NCI-H226 (cell line): ENCODE results near the gene SLC39A5.
"Not testable (repeated sequence)": the region's sequence is repeated elsewhere in the genome, so short reads cannot be mapped to it uniquely, and the experiment has no call there.

Experiments
- DNase-seq: peaks from one replicate; pipeline ENCODE4 v3.0.0-alpha.2; 2015

SLC39A5 gene

GRCh38 chr12:56282579-56282978, 52.7 kb downstream of the SLC39A5 start:
- DNase-seq: no peak

GRCh38 chr12:56284263-56284662, 54.4 kb downstream of the SLC39A5 start:
- not testable (repeated sequence) for DNase-seq

- no peak for DNase-seq
These were observed 56.4 kb downstream of the SLC39A5 start for GRCh38 chr12:56286044-56286830.
